T1000 (cell line): ENCODE results near the gene FRMD8.

ENCODE experiments used
- DNase-seq: peaks from one replicate; lab custom pipeline; 2025; ENCODE audit warnings: mixed read lengths; lab: John Stamatoyannopoulos, UW

FRMD8 gene

GRCh38 chr11:65375012-65375411 lies 11.4 kb upstream of the FRMD8 start:
- no peak for DNase-seq

- no peak for DNase-seq
Measured at GRCh38 chr11:65376138-65376713, 10.2 kb upstream of the FRMD8 start.

- no peak for DNase-seq
Measured at GRCh38 chr11:65377036-65377435, 9.4 kb upstream of the FRMD8 start.

GRCh38 chr11:65377777-65378176 lies 8.7 kb upstream of the FRMD8 start:
- DNase-seq, result no peak

GRCh38 chr11:65378208-65378927 lies 8.1 kb upstream of the FRMD8 start:
- DNase-seq, result no peak

- no peak for DNase-seq
Measured at GRCh38 chr11:65378928-65379638, 7.4 kb upstream of the FRMD8 start.

- DNase-seq, result no peak
Measured at GRCh38 chr11:65379698-65380459, 6.6 kb upstream of the FRMD8 start.

- no peak for DNase-seq
Measured at GRCh38 chr11:65380460-65381119, 5.8 kb upstream of the FRMD8 start.

- no peak for DNase-seq
Measured at GRCh38 chr11:65381716-65382032, 4.8 kb upstream of the FRMD8 start.

GRCh38 chr11:65382033-65382803 lies 4.2 kb upstream of the FRMD8 start, which contains the start of gene SLC25A45:
TSS of gene SLC25A45 (minus strand) at chr11:65382646. CDS start at chr11:65381951, 695 bp downstream.
- peak; percentile 99 for DNase-seq

GRCh38 chr11:65382804-65383368 lies 3.6 kb upstream of the FRMD8 start:
- DNase-seq, result no peak

- no peak for DNase-seq
Measured at GRCh38 chr11:65383778-65384177, 2.7 kb upstream of the FRMD8 start.

GRCh38 chr11:65384301-65384889 lies 2.0 kb upstream of the FRMD8 start:
- no peak for DNase-seq

GRCh38 chr11:65388731-65389130 lies 2.3 kb downstream of the FRMD8 start:
- DNase-seq, result no peak

- no peak for DNase-seq
Measured at GRCh38 chr11:65389294-65389980, 3.0 kb downstream of the FRMD8 start.

- no peak for DNase-seq
Measured at GRCh38 chr11:65390099-65390941, 3.9 kb downstream of the FRMD8 start.

GRCh38 chr11:65390996-65391395 lies 4.6 kb downstream of the FRMD8 start:
- DNase-seq, result no peak

GRCh38 chr11:65392186-65392829 lies 5.9 kb downstream of the FRMD8 start:
- no peak for DNase-seq
